ENCODE data around the gene REEP6.
"Not testable (repeated sequence)": the region's sequence is repeated elsewhere in the genome, so short reads cannot be mapped to it uniquely, and the experiment has no call there.

The REEP6 gene

GRCh38 chr19:1491849-1492170, 829 bp downstream of the REEP6 start:
- no peak for DNase-seq

GRCh38 chr19:1492474-1493006, 1.6 kb downstream of the REEP6 start:
- no peak for DNase-seq

DNA sequence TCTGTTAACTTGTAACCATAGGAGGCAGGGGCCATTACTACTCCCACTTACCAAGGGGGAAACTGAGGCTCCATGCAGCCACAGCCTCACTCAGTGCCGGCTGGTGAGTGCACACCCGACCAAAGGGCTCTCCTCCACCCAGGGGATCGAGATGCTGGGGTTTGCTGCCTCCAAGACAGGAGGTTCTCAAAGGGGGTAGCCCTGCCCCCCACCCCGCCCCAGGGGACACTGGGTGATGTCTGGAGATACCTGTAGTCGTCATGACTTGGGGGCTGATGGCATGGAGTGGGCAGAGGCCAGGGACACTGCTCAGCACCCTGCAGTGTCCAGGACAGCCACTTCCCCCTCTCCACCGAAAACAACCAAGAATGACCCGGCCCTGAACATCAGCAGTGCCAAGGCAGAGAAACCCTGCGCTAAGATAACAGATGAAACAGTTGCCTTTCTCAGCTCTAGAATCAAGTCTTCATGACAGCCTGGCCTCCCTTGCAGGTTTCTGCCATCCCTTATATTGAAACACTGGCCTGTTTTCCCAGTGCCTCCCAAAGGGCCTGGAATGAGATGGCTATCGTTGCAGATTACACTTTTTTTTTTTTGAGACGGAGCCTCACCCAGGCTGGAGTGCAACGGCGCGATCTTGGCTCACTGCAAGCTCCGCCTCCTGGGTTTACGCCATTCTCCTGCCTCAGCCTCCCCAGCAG, 3.3 kb downstream of the REEP6 start:
- DNase-seq: no peak

DNA sequence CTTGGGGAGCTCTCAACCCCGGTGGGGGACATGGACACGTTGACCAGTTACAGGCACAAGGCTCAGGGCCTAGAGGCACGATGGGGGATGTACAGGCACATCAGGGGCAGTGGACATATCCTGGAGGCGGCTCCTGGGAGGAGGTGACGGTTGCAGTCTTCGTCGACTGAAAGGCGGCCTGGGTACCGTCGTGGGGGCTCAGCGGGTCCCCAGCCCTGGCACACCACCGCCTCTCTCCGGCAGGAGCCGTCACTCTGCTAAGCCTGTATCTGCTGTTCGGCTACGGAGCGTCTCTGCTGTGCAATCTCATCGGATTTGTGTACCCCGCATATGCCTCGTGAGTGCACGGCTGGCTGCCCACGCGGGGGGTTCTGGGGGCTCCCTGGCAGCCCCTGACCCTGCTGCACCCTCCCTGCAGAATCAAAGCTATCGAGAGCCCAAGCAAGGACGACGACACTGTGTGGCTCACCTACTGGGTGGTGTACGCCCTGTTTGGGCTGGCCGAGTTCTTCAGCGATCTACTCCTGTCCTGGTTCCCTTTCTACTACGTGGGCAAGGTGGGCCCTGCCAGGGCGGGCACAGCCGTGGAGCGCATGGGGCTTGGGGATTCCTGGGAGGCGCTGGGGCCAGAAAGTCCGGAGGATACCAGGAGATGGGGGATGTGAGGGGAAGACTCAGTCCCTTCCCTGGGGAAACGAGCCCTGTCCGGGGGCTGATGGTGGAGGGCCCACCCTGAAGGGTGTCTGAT, 4.2 kb downstream of the REEP6 start:
- no peak for DNase-seq

GRCh38 chr19:1495799-1496713, 5.1 kb downstream of the REEP6 start:
- DNase-seq: no peak

DNA sequence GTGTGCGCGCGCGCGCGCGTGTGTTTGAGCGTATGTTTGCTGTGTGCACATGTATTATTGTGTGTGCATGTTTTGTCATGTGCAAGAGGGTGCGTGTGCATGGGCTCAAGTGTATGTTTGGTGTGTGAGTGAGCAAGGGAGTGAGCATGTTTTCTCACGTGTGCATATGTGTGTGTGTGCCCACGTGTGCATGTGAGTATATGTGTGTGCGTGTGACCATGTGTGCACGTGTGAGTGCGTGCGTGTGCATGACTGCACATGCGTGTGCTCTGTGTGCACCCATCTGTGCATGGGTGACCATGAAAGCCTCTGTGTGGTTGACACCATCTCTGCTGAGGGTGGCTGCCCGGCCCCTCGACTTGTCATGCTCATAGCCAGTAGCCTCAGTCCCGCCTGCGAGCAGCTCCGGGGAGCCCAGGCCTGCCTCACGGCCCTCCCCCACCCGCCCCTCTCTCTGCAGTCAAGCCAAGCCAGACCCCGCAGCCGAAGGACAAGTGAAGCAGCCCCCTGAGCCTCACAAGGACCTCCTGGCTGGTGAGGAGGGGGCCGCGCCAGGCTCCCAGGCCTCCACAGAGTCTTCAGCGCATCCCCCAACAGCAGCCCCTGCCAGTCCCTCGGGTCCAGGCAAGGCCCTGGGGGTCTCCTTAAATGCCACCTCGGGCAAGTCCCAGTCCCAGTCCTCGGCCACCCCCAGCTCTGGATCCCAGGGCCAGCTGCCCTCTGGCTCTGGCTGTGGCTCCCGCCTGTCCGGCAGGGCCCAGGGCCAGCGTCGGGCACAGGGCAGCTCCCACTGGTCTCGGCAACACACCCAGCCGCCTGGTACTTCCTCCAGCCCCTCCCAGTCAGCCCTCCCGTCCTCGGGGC, 6.0 kb downstream of the REEP6 start:
- DNase-seq: no peak

- no peak for DNase-seq
Observed at GRCh38 chr19:1497578-1498235, 6.7 kb downstream of the REEP6 start.

DNA sequence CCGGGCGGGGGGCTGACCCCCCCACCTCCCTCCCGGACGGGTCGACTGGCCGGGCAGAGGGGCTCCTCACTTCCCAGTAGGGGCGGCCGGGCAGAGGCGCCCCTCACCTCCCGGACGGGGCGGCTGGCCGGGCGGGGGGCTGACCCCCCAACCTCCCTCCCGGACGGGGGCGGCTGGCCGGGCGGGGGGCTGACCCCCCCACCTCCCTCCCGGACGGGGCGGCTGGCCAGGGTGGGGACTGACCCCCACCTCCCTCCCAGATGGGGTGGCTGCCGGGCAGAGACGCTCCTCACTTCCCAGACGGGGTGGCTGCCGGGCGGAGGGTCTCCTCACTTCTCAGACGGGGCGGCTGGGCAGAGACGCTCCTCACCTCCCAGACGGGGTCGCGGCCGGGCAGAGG, 8.2 kb downstream of the REEP6 start:
- DNase-seq: not testable (repeated sequence)

GRCh38 chr19:1501200-1501595, 10.2 kb downstream of the REEP6 start:
- DNase-seq: no peak

GRCh38 chr19:1502433-1503088, 11.6 kb downstream of the REEP6 start:
- DNase-seq: no peak

- DNase-seq: peak; percentile 61 to 88 (median 69)
Observed at GRCh38 chr19:1503089-1503924, 12.3 kb downstream of the REEP6 start.

DNA sequence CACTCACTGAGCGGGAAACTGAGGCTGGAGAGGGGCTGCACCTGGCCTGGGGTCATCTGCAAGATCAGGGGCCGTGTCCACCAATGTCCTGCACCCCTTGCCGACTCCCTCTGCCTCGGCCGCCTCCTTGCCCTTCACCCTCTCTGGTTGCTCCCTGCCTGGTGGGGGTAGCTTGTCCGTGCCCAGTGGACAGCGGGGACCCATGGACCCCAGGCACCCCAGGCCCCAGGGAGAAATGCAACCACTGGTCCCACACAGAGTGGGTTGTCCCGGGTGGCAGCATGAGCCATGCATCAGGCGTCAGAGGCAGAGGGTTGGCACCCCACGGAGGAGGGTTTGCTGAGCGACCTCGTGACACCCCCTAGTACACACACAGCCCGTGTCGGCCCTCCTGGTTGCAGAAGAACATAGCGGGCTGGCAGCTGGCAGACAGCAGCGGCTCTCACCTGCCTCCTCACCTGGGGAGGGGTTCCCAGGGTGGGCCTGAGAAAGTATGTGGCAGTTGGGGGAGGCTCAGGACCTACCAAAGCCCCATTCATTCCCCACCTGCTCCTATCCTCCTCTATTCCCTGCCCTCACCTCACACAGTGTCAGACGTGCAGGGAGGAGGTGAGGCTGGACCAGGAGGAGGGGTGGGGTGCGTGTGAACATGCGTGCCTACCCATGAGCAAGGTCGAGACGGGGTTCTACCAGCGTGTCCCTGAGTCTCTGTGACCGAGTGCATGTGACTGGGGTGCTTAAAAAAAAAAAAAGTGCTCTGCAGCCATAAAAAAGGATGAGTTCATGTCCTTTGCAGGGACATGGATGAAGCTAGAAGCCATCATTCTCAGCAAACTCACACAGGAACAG, 13.2 kb downstream of the REEP6 start:
- DNase-seq: no peak

DNA sequence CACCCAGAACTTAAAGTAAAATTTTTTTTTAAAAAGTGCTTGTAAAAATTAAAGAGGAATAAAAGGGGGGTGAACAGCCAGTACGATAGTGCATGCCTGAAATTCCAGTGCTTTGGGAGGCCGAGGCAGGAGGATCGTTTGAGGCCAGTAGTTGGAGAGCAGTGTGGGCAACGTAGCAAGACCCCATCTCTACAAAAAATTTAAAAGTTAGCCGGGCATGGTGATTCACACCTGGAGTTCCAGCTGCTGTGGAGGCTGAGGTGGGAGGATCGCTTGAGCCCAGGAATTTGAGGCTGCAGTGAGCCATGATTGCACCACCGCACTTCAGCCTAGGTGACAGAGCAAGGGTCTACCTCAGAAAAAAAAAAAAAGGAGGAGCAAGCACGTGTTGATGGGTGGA, 14.0 kb downstream of the REEP6 start:
- DNase-seq: no peak

DNA sequence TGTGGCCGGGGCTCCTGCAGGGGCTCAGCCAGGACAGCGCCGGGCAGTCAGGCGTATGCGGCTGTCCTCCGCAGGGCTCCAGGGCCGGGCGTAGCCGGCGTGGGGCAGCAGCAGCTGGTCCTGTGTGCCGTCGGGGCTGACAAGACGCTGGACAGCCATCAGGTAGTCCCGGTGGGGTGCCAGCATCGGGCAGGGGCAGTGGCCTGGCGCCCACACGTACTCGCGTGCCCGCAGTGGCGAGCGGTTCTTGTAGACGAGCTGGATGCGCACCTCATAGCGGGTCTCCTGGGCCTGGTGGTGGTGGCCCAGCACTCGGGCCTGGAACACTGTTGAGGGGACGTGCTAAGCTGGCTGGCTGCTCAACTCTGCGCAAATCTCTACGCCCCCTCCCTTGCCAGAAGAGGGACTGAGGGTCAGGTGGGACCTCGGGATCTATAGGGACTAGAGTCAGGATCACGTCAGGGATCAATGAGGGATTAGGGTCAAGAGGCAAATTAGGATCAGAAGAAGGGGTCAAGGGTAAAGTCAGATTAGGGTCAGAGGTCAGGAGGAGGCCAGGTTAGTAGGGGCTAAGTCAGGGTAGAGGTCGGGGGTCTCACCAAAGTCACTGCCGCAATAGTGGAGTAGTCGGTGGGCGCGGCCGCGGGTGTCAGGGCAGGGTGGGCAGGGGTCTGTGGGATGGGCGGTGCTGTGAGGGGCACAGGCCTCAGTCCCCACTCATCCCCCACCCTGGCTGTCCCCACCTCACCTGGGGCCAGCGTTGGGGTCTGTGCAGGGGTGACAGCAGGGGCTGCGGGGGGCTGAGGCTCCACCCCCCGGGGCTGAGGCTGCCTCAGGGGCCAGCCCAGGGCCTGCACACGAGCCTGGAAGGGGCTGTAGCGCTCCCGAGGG, 15.3 kb downstream of the REEP6 start:
- no peak for DNase-seq

DNA sequence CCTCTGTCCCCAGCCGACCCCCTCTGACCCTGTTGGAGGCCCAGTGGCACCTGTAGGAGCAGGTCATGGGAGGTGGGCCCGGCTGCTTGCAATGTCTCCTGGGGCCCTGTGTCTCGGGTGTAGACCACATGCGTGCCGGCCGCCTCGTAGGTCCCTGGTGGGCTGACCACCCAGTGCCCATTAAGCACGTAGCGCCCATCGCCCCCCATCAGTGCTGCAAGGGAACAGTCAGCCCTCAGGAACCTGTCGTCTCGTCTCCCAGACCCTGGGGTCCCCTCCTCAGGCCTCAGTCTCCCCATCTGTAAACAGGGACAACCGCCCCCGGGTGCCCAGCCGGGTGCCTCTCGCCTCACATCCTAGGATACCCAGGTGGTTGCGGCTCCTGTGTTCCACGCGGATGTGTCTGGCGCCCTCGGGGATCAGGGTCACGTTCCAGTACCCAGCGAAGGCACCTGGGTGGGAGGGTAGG, 16.2 kb downstream of the REEP6 start:
- DNase-seq: no peak

- DNase-seq: peak; percentile 89 to 92 (median 90)
Observed at GRCh38 chr19:1507763-1508506, 17.0 kb downstream of the REEP6 start.

DNA sequence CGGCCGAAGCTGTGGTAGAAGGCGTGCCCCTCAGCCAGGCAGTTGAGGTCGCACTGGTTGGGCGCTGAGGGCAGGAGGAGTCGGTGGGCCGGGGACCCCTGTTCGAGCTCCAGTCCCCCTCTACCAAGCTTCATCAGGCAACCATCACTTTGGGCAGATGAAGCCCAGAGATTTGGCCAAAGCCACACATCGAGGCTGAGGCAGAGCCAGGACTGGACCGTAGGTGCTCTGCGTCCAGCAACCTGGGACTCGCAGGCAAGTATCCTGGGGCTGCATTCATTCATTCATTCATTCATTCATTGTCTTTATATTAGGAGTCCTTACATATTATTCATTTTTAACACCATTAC, 17.5 kb downstream of the REEP6 start:
- DNase-seq: no peak
